DMS114 treated with DMSO at 0.1 percent for 48 hours (cell line): ENCODE results near the gene IL1RN.

Experiments used
- DNase-seq: peaks from one replicate; lab custom pipeline; 2025; ENCODE audit not compliant: unreplicated experiment; lab: John Stamatoyannopoulos, UW

IL1RN gene

DNA sequence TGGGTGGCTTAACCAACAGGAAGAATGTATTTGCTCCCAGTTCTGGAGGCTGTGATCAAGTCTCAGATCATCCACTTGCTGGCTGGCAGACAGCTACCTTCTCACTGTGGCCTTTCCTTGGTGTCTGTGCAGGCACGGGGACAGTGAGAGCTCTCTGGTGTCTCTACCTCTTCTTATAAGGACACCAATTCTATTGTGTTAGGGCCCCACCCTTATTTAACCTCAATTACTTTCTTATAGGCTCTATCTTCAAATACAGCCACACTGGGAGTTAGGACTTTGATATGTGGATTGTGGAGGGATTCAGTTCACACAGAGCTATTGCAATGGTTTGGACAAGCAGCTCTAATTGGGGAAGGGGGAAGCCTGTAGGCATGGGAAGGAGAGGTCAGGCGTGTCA is 25.3 kb upstream of the IL1RN start:
- no peak for DNase-seq

DNA sequence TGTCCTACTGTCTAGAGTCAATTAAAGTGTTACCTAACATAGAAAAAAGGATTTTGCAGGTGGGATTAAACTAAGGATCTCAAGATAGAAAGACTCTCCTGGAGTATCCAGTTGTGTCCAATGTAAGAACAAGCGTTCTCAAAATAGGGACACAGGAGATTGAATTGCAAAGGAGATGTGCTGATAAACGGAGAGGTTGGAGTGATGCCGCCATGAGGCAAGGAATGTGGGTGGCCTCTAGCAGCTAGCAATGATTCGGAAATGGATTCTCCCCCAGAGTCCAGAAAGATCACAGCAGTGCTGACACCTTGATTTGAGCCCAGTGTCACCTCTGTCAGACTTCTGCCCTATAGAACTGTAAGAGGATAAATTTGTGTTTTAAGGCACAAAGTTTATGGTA is 24.1 kb upstream of the IL1RN start:
- DNase-seq: no peak

DNA sequence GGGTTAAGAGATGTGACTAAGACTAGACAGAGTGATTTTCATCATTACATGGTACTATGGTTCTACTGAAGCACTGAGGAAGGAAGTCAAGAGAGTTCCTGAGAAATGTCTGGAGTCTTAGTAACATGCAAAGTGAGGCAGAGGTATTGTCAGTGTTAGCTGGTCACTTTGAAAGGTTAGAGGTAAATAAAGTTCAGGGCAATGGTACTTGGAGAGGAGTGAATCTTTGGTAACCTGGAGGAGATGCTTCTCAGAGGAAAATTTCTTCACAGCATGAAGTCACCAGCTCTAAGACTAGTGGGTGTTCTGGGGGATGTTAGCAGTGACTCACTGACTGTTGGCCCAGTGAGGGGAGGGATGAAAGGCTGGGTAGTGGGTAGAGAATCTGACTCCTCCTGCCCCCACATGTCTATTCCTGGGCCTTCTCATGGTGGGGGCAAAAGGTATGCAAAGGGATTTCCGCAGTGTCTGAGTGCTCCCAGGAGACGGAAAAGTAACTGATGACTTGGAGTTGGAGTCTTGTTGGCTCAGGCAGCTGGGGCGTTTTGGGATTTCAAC is 23.3 kb upstream of the IL1RN start:
- DNase-seq: no peak

- no peak for DNase-seq
Measured at GRCh38 chr2:113105047-113105785, 22.2 kb upstream of the IL1RN start.

- DNase-seq: no peak
Measured at GRCh38 chr2:113111121-113111520, 16.3 kb upstream of the IL1RN start.

DNA sequence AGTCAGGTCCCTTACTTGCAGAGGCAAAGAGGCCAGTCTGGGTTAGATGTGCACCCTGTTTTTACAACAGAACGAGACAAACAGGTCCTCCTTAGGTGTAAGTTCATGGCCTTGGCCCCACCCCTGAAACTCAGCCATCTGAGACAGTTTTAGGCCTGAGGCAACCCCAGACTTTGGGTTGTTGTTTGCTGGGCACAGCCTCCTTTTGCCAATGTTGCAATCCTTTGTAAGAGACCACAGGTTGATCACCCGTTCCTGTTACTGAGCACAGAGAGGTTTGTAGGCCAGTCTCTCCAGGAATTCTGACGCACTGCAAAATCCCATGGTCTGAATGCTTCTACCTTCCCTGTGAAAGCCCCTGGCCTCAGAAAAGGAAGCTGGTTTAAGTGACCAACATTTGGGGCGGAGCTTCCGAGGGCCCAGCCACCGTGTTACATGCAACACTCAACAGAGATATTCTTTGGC is 15.5 kb upstream of the IL1RN start:
- no peak for DNase-seq

DNA sequence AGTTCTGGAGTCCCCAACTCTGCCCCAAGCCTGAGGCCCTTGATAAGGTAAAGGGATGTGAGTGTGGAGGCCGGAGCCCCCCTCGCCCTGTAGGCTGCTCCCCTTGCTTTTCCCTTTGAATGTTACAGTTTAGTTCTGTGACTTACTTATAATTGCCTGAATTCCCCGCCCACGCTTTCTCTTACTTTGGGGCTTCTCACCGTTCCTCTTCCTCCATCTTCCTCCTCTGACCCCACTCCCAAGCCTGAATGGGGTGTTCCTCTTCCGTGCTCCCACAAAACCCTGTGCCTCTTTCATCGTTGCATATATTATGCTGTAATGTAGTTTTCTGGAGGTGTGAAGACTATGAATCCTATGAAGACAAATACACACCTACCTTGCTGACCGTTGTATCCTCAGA is 15.0 kb upstream of the IL1RN start:
- DNase-seq: no peak

- DNase-seq: no peak
Measured at GRCh38 chr2:113112871-113113270, 14.5 kb upstream of the IL1RN start.

DNA sequence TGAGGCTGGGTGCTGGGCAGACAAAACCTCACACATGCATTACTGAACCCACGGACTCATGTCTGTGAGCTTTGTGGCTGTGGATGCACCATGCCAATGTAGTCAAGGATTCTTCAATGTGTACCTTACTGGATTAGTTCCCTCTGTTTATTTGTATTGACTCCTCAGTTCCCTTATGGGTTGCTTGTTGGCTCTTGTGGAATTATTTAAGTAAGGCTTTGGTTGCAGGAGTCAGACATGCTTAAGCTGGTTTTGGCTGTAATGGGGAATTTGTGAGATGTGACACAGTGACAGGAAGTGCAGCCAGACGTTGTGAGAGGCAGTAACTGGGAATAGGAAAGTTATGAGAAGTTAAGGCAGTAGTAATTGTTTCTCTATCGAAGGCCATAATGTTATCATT is 13.6 kb upstream of the IL1RN start:
- no peak for DNase-seq

GRCh38 chr2:113114224-113114945 is 13.0 kb upstream of the IL1RN start:
- DNase-seq: no peak

DNA sequence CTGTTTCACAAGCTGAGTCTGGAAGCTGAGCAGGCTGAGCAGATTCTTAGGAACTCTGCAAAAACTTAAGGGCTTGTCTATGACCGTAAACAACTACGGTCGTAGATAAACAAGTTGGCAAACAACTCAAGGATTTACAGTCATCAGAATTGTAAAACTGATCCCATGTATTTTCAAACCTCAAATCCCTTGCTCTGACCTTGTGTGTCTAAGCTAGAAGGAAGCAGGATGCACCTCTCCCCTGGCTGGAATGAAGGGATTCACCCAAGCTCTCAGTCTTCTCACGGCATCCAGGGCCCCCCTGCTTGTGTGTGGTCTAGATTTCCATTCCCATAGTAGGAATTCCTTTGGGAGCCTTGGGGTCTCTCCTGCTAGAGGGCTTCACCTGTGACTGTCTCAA is 12.4 kb upstream of the IL1RN start:
- DNase-seq: no peak

DNA sequence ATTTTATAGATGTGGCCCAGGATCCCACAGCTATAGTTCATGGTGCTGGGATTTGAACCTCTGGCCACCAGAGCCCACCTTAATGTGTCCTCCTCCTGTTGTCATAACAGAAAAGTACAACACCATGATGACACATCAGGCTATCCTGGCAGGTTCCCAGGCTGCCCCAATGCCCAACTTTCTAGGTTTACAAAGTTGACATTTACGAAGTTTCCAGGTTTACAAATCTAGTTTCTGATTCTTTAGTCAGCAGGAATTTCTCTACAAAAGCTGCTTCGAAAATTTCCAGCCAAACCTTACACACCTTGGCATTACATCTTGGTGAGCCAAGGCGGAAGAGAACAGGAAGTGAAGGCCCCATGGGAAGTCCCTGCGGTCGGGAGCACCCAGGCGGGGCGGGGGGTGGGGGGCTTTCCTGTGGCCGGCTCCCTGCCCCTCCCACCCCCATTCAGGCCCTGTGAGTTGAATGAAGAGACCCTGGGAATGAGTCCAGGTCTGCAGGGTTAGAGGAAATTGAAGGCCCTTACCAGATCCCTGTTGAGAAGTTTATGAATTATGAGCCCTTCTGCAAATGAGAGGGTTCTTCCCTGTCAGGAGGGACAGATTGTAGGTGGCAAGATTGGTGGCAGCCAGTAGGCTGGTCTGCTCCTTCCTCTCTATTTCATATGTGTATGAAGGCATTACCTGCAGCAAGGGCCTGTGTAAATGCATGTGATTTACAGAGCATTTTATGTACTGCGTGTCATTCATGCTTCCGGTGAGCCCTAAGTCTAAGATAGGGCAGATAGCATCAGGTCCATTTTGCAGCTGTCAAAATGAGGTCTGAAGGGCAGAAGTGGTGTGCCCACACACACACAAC is 11.1 kb upstream of the IL1RN start:
- no peak for DNase-seq

GRCh38 chr2:113117541-113118262 is 9.7 kb upstream of the IL1RN start:
- DNase-seq: no peak

- DNase-seq: no peak
Measured at GRCh38 chr2:113118263-113118657, 9.1 kb upstream of the IL1RN start.

GRCh38 chr2:113119111-113119510 is 8.3 kb upstream of the IL1RN start:
- DNase-seq: no peak

DNA sequence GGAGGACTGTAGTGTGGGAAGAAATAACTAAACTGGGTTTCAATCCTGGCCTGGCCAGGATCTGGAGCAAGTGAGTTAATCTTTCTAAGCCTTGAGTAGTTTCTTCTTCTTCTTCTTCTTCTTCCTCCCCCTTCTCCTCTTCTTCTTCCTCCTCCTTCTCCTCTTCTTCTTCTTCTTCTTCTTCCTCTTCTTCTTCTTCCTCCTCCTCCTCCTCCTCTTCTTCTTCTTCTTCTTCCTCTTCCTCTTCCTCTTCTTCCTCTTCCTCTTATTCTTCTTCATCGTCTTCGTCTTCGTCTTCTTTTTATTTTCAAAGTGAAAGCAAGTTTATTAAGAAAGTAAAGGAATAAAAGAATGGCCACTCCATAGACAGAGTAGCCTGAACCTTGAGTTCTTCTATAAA is 6.5 kb upstream of the IL1RN start:
- no peak for DNase-seq

- no peak for DNase-seq
Measured at GRCh38 chr2:113122364-113122763, 5.0 kb upstream of the IL1RN start.

DNA sequence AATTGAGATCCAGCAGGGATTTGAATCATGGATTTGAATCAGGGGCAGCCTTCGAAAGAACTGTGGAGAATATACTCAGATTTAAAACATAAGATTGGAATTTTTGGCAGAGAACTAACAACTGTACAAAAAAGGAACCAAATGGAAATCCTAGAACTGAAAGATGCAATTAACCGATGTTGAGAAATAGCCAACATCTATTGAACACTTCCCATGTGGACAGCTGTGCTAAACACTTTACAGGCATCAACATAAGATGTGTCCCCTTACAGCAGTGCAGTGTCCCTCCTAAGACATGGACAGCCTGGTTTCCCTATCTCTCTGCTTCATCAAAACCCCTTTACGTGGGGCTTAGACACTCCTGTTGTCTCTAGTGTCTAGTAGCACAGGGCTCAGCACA is 3.7 kb upstream of the IL1RN start:
- no peak for DNase-seq

GRCh38 chr2:113124181-113124961 is 3.0 kb upstream of the IL1RN start:
- no peak for DNase-seq
